Ammon's horn (tissue), 1 donor: ENCODE measurements around the gene BSDC1.
"Not testable (repeated sequence)": the region's sequence is repeated elsewhere in the genome, so short reads cannot be mapped to it uniquely, and the experiment has no call there.

Source experiments
- DNase-seq: peaks from one replicate; pipeline ENCODE4 v3.0.0-alpha.2; 2016; ENCODE audit warnings: low spot score

The BSDC1 gene

DNA sequence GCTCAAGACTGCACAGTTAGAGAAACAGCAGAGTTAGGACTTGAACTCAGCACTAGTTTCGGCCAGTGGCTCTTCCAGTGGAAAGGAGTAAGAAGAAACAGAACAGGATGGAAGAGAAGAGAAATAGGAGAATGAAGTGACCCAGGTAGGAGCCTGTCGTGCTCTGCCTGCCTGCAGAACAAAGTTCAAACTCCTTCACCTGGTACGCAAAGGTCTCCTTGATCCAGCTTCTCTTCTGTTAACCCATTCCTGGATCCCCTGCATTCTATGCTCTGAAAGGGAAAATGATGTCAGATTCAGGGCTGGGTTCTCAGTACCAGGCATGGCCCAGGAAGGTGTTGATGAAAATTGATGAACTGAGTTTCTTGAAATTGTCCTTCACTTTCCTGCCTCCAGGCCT lies 35.8 kb downstream of the BSDC1 start:
- no peak for DNase-seq

DNA sequence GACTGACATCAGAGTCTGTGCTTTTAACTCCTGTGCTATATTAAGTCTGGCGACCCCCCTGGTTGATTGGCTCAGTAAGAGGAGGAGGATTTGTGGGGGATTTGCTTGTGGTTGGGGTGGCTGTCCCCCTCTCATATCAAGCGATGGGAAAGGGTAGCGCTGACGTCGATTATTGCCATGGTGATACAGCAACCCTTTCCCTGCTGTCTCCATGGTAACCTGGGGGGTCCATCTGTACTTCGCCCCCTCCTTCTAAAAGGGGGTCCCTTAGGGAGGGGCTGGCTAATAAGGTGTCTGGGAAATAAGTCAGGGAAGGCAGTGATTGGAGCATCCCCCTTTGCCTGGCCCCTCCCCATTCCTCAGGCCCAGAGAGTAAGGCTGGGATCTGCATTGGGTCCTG lies 36.6 kb downstream of the BSDC1 start:
- no peak for DNase-seq

DNA sequence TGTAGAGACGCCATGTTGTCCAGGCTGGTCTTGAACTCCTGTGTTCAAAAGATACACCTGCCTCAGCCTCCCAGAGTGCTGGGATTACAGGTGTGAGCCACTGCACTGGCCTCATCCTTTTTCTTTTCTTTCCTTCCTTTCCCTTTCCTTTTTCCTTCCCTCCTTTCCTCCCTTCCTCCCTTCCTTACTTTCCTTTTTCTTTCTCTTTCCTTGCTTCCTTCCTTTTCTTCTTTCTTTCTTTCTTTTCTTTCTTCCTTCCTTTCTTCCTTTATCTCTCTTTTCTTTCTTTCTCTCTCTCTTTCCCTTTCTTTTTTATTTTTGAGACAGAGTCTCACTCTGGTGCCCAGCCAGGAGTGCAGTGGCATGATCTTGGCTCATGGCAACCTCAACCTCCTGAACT lies 37.8 kb downstream of the BSDC1 start:
- DNase-seq = no peak

DNA sequence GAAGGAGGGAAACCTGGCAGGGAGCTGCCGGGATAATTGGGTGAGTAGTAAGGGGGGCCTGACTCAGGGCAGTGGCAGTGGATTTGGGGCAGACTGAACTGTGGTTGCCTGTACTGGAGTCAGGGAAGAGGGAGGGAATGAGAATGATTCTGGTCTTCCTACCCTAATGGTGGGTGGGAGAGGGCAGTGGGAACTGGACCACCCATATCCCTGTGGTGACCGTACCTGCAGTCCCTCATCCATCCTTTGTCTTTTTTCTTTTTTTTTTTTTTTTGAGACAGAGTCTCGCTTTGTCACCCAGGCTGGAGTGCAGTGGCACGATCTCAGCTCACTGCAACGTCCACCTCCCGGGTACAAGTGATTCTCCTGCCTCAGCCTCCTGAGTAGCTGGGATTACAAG lies 38.5 kb downstream of the BSDC1 start:
- not testable (repeated sequence) for DNase-seq

DNA sequence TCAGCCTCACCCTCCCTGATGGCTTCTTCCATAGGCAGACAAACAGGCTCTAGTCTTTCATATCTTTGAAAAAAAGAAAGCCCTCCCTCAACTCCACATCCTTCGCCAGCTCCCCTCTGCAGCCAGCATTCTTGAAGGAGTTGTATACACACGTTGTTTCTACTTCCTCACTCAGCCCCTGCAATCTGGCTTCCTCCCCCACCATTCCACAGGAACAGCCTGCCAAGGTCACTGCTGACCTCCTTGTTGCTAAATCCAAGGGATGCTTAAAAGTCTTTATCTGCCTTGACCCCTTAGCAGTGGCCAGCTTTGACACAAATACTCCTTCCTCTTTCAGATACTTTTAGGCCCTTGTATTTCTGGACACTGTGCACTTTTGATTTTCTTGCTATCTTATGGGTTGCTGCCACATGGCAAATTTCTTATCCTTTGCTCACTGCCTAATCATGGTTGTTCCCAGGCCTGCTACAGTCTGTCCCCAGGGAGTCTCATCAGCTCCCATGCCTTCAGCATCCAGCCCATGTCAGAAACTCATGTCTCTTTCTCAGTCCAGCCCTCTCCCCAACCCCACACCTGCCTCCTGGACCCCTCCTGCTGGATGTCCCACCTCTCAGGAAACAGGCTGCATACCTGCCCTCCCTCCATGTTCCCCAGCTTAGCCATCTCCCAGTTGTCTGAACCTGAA lies 40.2 kb downstream of the BSDC1 start:
- DNase-seq = no peak

DNA sequence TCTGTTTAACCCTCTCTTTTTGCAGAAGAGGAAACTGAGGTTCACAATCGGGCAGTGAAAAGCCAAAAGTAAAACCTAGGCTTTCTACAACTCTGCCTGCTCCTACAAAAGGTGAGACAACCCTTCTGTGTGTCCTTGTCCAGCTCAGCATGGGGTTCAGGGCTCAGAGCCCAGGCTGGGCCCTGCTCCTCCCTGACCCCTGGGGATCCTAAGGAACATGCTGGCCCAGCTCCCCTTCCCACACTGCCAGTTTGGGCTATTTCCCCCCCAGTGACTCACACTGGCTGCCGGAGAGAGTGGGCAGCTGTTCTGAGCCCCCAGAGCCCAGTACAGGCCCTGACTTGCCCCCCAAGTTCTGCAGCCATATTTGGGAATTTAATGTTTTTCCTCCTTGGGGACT lies 40.8 kb downstream of the BSDC1 start:
- no peak for DNase-seq

DNA sequence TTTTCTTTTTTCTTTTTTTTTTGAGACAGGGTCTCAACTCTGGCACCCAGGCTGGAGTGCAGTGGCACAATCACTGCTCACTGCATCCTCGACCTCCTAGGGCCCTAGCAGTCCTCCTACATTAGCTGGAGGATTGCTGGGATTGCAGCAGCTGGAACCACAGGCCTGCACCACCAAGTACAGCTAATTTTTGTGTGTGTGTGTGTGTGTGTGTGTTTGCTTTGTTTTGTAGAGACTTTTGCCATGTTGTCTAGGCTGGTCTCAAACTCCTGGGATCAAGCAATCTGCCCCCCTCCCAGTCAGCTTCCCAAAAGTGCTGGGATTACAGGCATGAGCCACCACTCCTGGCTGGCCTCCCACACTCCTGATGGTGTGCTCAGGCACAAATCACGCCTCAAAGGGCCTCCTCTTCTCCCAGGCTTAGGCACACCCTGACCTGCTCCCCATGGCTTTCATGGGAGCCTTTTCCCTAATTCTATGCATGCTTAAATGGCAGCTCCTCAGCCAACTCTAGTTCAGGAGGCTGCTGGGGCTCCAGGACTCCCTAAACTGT lies 41.3 kb downstream of the BSDC1 start:
- no peak for DNase-seq

DNA sequence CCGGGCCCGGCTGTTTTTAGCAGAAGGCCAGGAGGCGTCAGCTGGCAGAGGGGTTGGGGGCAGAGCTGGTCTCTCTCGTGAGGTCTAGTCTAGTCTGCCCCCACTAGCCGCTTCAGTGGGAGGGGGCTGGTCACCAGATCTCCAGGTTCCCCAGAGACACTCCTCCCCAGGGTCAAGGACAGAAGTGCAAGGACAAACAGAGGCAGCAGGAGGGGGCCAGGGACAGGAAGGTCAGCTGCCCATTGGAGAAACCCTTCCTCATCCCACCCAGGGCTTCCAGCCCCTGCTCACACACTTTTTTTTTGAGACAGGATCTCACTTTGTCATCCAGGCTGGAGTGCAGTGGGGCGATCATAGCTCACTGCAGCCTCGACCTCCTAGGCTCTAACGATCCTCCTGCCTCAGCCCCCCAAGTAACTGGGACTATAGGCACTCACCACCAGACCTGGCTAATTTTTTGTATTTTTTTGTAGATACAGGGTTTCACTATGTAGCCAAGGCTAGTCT lies 41.9 kb downstream of the BSDC1 start:
- DNase-seq = no peak

DNA sequence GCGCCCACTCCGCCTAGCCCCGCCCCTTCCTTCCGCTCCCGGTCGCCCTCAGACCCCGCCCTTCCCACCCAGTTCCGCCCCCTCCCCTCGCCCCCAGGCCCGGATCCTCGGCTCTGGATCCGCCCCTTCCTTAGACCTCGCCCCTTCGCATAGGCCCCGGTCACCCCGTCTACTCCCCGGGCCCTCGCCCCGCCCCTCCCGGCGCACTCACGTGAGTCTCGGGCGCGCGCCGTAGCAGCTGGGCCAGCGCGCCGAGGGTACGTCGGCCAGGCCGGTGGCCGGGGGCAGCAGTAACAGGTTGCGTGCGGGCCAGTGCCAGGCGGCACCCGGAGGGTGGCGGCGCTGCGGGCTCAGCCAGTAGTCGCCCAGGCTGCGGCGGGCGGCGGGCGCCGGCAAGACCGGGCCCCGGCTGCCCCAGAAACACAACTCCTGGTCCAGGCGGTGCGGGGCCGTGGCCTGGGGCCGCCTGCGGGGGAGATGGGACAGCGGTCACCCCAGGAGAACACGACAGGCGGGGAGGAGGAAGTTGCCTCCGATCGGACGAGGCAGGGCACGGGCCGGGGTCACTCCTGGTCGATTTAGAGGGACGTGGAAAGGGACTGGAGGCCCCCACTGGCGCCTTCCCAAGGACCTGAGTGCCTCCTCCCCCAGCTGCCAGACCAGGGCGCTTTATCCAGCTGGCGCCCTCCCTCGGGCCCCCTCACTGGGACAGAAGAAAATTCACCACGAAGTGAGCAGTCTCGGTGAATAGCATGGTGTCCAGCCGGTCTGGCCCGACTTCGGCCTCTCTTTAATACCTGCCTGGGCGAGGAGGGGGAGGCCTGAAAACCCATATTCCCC lies 42.6 kb downstream of the BSDC1 start:
- peak; percentile 94 for DNase-seq

DNA sequence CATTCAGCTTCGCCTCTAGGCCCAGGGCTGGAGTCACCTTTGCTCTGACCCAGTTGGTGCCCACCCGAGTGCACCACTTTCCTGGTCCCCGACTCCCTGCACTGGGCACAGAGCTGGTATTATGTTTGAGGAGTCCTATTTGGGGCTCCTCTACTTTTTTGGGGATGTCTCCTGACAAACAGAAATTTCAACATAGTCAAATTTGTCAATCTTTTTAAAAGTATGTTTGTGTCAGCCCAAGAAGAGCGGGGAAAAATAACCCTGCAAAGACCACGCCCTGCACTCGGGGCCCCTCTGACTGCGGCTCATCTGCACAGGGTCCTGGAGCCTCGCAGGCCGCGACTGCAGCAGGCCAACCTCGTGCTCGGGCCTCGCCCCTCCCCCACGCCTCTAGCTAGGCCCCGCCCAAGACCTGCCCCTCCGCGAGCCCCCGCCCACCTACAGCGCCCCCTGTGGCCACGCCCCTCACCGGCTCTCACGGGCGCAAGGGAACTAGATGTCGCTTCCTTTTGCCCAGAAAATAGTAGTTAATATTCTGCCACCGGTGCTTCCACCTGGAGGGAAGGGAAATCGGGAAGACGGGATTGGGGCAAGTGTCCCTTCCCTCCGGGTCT lies 43.3 kb downstream of the BSDC1 start:
- peak; percentile 76 for DNase-seq

DNA sequence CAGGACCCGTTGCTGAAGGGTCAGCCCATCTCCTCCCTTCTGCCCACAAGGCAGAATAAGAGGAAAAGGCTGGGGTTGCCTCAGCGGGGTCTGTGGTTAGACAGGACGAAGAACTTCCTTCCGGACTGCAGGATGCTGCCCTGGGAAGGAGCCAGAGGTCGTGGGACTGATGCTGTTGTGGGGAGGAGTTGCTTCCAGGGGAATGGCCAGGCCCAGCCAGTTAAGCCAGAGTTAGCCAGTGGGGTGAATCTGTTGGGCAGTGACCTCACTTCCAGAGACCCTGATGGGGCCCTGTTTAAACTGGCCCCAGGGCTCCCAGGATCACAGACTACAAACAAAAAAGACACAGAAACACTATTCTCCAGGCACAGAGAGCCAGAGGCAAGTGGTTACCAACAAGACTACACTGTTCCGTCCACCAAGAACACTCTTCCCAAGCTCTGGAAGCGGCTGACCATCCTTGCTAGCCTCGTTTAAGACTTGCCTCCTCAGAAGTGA lies 45.0 kb downstream of the BSDC1 start:
- DNase-seq = no peak

DNA sequence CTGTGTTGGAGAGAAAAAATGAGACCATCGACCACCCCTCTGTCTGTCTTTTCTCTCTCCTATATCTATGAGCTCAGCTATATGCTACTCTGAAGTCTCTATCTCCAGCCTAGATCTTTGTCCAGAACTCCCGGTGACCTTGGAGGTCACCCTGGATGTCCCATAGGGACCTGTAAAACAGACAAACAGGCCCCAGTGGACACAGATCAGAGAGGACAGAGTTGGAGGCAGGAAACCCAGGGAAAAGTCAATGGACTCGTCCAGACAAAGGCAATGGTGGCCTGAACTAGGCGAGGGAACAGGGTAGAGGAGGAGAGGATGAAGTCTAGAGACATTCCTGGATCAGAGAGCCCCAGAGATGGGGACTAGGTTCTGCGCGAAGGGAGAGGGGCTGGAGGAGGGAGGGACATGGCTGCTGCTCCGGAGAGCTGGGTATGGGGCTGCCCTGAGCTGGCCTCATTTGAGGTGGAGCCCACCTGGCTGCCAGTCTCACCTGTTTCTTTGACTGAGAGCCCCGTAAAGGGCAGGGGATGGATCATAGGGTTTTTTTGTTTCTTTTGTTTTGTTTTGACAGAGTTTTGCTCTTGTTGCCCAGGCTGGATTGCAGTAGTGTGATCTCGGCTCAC lies 47.6 kb downstream of the BSDC1 start:
- no peak for DNase-seq

DNA sequence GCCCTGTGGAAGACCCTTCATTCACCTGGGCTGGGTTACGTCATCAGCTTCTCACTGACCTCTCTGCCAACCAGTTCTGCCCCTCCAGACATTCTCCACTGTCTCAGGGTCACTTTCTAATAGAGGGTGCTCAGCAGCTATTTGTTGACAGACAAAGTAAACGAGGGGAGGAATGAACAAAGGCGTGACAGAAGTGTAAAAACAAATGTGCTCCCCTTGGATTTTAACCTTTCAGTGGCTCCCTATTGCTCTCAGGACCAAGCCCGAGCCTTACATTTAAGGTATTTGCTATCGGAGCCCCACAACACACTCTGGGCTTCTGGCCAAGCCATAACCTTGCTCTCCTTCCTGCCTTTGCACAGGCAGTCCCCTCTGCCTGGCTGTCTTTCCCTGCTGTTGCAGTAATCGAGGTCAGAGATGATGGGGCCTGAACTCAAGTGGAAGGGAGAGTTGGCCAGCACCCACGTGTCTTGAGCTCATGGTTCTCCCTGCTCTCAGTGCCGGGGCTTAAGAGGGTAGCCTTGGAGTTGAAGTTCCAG lies 48.9 kb downstream of the BSDC1 start:
- no peak for DNase-seq

DNA sequence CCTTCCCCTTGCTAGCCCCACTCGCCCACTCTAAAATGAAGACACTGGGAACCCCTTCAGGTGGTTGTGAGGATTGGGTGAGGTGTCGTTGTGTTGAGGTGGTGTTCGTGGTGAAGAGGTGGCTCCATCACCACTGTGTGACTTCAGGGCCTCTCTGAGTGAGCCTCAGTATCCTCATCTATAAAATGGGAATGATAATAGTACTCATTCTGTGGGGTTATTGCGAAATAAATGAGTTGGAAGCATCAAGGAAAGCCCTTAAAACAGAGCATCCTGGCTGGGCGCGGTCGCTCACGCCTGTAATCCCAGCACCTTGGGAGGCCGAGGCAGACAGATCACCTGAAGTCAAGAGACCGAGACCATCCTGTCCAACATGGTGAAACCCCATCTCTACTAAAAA lies 51.5 kb downstream of the BSDC1 start:
- DNase-seq = no peak

DNA sequence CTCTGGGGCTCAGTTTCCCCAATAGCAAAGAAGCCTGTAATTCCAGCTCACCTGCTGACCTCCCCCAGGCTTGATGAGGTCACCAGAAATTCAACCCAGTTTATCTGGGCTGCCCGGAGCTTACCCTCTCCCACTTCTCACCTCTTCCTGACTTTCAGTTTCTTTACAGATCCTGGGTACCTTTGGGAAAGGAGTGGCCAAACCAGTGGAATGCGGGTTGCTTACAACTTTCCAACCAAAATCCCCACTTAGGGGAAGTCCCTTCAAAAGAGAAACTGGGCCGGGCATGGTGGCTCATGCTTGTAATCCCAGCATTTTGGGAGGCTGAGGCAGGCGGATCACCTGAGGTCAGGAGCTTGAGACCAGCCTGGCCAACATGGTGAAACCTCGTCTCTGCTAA lies 52.3 kb downstream of the BSDC1 start:
- no peak for DNase-seq

DNA sequence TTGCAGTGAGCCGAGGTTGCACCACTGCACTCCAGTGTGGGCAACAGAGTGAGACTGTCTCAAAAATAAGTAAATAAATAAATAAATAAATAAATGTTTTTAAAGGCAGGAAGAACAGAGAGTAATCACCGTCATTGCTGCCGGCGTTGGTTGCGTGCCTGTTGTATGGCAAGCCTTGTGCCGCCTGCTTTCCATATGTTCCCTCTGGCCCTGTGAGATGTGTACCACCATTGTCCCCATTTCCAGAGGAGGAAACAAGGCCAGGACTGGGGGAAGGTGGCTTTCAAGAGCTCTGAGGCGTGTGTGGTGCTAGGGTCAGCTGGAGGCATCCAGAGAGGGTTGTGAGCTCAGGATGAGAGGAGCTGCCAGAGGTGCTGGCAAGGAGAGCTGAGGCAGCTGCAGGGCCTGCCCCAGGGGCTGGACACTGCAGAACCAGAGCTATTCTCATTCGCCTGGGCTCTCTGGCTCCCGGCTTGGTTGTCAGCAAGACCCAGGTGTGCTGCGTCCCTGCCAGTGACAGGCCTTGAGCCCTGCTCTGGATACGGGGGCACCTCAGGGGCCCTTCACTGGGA lies 53.0 kb downstream of the BSDC1 start:
- no peak for DNase-seq

DNA sequence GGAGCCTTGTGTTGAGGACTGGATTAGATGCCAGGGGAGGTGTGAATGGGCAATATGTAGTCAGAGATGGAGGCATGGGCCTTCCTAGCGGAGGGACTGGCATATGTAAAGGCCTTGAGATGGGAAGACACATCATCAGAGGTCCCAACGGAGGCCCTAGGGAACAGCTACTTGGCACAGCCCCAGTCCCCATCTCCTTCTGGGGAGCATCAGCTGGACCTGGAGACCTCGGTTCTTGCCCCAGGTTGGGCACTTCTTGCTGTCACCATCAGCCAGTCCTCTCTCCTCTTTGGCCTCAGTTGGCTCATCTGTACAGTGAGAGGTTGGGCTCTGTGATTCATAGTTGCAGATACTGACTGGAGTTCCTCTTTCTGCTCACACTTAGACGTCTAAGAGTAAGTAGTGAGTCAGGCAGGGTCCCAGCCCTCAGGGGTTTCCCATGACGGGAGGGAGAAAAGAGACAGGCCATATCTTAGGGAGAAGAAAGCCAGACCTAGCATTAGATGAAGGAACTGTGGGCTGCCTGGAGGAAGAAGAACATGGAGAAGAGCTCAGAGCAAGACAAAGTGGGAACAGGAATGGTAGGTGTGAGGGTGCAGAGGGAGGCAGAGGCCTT lies 54.8 kb downstream of the BSDC1 start:
- no peak for DNase-seq

DNA sequence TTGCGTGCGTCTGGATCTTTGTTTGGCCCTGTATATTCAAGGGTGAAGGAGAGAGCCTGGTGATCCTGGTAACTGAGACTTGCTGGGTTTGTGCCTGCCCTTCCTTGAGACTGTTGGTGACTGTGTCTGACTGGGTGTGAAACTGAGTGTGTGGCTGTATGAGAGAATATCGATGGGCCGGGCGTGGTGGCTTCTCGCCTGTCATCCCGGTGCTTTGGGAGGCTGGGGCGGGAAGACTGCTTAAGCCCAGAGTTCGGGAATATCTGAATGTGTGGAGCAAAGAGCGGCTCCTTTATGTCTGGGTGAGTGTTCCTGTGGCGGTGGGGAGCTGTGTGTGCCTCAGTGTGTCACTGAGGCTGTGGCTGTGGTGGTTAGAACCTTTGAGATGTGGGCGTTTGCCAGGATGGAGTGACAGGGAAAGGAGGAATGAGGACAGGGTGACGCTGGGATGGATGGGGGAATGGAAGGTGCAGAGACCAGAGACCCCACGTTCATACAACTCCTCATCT lies 55.5 kb downstream of the BSDC1 start:
- DNase-seq = no peak

DNA sequence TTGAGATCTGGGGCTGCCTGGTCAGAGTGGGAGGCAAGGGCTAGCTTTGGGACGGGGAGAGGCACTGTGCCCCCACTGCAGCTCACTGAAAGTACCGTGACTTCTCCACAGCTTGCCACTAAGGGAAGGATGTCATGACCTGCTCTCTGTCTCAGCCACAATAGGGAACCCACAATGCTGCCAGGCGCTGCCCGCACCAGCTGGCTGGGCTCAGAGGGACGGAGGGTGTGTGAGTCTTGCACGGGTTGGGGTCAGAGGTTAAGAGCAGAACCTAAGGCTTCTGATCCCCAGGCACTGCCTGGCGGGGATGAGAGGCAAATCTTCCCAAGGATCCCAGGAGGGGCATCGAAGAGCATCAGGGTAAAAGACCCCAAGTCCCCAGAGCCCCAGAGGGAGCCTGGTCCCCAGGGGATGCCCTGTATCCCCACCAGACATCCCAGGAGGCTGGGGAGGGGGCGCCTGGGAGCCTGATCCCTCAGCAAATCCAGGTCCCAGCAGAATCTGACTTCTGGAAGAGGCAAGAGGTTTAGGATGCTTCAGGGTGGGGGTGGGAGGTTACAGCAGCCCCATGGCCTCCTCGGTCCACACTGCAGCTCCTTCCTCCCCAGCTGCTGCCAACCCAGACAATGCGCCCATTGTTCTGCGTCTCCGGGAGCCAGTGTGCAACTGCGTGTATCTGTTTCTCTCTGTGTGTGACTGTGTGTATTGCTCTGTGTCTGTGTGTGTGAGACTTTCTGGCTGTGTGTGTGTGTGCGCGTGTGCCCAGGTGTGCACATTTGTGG lies 56.2 kb downstream of the BSDC1 start:
- DNase-seq = peak; percentile 96
